ENCODE measurements around the gene TMEM117.
"Not testable (repeated sequence)": the region's sequence is repeated elsewhere in the genome, so short reads cannot be mapped to it uniquely, and the experiment has no call there.

Gene TMEM117

DNA sequence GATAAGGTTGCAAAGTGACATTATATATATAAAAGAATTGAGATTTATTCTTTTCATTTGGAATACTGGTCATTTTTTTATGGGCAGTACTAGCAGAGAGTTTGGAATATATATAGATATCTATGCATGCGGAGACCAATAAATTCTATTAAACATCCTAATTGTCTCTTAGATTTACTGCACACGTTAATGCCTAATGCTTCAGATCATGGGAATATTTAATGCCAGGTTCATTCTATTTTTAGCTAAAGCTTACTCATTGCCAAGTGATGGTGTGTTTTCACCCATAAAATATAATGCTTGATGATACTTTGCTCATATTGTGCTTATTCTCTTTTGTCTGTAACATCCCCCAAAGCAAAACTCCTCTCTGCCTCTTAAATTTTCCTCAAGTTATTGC lies 264.4 kb downstream of the TMEM117 start:
- DNase-seq (ENCODE audit: low read depth) = no peak

DNA sequence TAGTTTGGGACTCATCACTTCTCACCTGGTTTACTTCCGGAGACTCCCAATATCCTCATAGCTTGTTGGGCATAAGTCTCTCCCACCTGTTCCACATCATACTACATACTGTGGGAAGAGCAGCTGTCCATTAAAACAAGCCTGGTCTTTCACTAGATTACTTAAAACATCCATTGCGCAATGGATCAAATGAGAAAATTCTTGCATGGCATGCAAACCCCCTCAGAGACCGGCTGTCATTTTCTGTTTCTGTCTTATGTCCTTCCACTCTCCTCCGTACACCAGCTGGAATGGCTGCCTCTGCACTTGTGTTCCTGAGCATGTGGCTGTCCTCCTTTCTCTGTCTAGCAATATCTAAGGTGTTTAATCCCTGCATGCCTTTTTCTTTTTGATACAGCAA lies 265.6 kb downstream of the TMEM117 start:
- DNase-seq (ENCODE audit: low read depth) = no peak

DNA sequence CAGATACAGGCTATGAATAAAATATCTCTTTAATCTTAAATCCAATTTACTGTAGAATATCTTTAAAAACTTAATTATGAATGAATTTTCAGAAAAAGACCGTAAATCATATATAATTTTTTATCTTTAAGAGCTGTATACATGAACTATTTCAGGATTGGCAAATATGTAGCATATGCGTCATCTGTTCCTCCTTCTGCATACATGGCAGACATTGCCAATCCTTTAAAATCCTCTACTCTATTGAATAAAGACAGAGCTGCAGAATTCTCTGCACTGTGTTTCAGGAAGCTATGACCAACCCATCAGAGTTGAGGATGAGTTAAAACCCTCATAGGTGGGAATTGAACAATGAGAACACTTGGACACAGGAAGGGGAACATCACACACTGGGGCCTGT lies 279.0 kb downstream of the TMEM117 start:
- DNase-seq (ENCODE audit: low read depth) = no peak

DNA sequence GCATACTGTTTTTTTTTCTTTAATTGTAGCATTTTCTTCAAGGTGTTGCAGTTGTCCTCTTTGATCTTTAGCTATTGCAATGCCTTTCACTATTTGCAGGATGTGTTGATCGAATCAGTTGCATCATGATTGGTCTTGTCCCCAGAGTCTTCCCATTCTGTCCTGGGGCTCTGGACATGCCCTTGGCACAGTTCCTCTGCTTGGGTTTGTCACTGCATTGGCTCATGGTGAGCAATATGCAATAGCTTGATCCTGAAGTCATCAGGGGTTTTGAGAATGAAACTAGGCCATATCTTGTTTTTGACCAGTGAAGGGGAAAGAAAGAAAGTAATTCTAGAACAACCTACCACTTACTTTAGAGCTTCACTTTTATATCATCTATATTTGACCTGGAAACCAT lies 281.5 kb downstream of the TMEM117 start:
- DNase-seq (ENCODE audit: low read depth) = no peak

DNA sequence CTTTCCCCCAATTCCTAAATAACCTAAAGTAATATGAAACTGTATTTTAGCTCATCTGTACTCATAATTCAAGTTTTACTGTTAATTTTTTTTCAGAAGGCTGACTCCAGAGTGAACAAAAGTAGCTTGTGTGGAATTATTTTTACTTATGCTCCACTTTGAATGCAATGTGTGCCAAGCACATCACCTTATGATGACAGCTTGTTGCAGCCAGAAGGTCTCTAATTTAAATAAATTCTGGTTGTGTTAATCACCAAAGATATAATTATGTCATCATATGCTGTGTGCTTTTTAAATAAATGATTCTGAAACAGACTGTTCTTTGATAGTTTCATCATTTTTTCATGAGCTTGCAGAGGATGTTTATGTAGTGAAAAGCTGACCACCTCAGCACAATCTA lies 283.1 kb downstream of the TMEM117 start:
- no peak for DNase-seq (ENCODE audit: low read depth)

DNA sequence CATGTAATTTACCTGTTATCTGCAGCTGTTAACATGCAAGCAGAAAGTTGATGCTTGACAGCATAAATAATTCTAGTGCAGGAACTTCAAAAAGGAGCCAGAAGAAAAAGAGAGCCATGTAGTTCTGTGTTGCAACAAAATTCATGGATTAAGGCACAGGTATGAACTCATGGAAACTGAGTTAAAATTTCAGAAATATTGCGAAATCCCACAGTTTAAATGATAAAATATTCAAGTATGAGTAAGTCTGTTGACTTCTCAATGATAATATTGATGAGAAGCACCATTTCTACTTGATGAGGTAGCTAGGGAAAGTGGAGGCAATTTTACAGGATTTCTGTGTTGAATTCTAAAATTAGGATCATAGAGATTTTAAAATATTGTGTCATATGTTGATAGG lies 290.9 kb downstream of the TMEM117 start:
- no peak for DNase-seq (ENCODE audit: low read depth)

DNA sequence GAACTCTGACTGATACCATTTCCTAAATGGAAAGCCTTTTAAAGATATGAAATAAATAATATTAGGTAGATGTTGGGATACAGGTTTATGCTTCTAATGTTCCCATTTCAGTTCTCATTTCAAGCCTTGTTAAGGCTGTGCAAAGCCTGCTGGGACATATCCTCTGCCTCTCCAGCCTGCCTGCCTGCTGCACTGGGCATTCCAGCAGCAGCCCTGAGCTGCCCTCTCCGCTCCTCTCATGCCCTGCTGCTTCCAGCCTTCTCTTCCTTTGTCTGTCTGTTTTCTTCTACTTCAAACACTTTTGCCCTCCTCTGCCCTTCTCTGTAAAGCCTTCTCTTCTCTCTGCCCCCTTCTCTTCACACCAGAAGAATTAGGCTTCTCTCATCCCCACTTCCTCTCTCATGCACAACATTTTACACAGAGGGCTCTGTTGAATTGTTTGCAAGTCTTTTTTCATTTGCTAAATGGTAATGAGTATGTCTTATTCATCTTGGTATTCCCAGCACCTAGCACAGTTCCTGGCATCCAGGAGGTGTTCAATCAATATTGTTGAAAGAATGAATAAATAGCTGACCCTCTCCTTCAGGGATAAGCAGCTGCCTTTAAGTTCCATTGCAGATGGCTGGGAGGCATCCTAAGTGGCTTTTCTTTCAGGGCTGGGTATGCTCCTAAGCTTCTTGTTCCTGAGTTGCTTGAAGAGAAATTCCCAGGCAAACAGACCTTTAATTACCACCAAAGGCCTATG lies 292.3 kb downstream of the TMEM117 start:
- no peak for DNase-seq (ENCODE audit: low read depth)

DNA sequence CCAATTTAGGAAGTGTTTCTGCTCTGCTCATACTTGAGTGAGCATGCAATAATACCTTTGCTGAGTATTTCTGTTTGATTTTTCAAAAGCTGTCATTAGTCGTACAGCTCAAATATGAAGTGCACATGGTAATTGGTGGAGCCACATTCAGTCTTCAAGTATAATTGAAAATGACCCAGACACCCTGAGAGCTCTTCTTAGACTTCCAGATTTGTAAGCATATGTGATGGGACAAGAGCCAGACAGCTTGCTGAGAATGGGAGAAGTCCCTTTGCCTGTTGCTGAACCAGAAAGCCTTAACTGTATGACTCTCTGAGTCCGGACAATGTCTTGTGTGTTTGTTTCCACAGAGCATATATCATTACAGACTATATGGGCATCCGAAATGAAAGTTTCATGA lies 307.3 kb downstream of the TMEM117 start:
- DNase-seq (ENCODE audit: low read depth) = no peak

DNA sequence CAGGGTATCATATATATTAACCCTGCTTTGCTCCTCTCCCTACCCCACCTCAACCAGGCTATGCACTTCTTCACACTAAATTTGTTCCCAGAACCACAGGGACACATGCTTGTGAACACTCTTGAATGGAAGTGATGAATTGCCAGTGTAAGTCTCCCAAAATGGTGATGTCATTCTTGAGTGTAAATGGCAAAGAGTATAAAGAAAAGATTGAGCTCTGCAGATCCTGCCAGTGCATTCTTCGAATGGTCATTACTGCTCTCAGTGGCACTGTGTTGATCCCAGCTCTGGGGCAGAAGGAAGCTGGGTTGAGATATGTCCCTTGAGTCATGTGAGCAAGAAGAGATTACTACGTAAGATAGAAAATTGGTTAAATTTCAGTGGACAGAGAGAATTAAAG lies 313.1 kb downstream of the TMEM117 start:
- no peak for DNase-seq (ENCODE audit: low read depth)

DNA sequence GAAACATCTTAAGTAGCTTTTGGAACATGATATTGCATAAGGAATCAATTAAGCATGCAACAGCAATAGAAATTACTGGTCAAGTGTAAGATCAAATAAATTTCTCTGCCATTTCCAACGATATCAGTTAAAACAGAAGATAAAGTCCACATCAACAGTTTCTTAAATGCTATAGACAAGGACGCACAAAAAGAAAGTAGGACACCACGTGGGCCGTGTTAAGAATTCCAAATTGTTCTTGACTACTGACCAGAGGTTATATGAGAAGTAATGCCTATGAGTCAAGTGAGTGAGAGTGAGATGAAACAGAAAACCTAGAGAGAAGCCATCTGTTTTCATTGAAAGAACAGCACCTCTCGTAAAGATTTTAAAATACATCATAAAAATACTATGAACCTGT lies 318.2 kb downstream of the TMEM117 start:
- DNase-seq (ENCODE audit: low read depth) = no peak

DNA sequence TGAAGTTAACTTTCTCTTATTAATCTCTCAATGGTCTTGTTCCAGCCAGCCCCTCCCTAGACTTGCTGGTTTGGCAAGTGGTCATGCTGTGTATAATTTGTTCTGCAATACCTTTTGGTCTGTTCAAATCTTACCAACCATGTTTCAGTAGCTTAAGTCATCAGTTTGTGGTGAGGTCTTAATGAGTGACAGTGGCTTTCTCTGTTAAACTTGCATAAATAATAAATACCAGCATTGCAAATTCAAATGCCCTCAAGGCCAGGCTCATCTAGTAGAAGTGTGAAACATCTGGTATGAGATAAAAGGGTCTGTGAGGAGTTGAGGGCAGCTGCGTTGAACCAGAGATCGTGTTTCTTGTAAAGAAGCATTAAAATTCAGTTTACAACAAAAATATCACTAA lies 319.5 kb downstream of the TMEM117 start:
- DNase-seq (ENCODE audit: low read depth) = no peak

DNA sequence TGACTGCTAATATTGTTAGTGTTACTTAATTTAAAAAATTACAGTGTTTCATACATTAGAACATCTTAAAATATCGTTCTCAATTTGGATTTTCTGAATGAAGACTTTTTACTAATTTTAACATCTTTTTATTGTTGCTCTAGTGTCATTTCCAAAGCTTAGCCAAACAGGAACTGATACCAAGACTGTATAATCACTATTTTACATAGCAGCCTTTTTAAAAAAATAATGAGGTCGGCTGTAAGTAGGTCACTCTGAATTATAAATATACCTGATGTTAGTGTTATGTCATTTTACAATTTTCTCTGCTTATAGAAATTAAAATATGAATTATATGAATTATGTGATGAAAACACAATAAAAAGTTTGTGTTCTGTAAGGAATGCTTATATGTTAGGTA lies 321.5 kb downstream of the TMEM117 start:
- no peak for DNase-seq (ENCODE audit: low read depth)

DNA sequence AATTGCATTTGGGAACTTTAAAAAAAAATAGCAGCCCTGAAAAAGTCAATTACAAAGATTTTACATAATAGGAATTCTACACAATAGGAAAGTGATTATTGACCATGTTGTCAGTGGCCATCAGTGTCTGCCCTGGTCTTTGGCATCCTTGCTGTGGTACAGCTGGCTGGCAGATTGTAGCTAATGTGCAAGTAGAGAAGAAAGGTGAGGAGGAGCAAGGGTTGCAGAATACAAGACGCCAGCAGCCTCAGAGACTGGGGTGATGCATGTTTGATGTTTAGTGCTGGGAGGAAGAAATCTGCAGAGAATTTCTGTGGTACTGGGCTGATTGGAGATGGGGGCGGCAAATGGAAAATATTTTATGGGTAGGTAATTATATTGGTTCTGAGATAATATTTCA lies 322.9 kb downstream of the TMEM117 start:
- DNase-seq (ENCODE audit: low read depth) = no peak

DNA sequence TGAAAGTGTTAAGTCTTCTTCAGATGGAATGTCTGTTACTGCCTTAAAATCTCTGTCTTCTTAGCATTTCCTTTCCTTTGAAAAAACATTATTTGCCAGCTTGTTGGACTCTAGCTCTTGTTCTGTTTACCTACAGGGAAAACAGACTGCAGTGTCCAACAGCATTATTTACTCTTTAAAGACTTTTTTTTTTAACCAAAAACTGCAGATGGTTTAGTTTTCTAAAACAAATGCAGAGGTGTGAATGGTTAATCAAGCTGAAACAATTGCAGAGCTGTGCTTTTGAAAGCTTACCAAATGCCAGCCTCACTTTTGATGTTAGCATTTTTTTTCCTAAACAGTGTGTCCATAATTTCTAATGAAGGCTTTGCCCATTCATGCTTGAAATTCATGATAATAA lies 323.3 kb downstream of the TMEM117 start:
- no peak for DNase-seq (ENCODE audit: low read depth)

DNA sequence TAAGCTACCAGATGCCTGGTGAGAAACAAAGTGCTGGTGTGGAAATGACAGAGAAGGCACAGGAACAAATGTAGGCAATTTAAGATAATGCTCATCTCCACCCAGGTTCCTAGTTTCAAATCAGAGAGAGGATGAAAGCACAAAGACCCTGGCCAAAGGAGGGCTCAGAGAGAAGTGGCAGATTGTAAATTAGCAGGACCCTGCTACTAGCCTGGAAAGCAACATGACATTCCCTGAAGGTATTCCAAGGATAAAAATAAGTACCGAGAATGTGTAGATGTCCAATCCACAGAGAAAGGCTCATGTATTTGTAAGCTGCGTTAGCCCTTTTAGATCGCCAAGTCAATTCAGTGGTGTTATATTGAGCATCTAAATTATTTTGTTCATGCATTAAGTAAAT lies 324.0 kb downstream of the TMEM117 start:
- DNase-seq (ENCODE audit: low read depth) = no peak

DNA sequence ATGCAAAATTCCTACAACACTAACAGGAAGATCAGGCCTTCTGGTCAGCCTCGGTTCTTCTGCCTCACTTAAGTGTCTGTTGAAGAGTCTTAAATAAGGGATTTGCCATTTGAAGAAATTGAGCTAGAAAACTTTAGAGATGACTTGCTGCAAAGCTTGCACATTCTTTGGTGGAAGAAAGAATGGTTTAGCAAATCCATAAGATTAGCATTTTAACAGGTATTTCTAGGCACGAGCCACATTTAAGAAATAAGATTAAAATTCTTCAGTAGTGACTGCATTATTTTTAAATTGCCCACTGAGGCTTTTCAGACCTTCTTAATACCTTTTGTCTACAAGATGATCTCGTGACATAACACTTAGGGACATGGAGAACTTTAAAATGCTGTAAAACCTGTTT lies 327.1 kb downstream of the TMEM117 start:
- no peak for DNase-seq (ENCODE audit: low read depth)

DNA sequence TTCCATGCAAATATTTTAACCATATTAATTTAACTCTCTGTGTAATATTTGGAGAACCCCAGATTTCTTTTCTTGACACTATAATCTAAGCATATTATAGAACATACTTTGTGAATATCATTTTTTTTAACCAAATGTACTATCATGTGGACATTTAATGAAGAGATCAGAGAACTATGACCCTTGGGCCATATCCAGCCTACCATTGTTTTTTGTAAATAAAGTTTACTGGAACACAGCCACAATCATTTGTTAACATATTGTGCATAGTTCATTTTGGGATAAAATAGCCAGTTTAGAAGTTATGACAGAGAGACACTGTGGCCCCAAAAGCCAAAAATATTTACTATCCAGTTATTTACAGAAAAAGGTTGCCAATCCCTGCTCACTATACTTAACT lies 338.2 kb downstream of the TMEM117 start:
- DNase-seq (ENCODE audit: low read depth) = no peak

DNA sequence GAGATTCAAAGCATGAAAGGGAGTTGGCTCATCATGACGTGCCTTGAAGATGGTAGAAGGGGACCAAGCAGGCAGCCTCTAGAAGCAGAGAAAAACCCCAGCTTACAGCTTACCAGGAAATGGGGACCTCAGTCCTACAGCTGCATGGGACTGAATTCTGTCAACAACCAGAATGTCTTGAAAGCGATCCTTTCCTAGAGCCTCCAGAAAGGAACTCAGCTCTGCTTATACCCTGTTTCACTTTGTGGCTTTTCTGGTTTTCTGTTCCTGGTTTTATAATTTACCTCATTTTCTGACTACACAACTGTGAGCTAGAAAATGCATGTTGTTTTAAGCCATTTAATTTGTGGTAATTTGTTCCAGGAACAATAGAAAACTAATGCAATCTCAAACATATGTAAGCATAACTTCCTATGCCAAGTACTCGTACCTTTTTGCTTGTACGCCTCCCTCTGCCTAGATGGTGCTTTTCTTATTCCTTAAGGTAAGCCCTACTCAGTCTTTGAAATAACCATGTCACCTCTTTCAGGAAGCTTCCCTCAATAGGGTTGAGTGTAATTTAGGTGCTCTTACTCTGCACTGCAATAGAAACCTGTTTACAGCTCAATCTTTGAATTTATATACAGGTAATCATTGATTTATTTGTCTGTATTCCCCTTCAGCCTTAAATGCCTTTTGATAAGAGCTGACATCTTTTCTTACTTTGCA lies 348.8 kb downstream of the TMEM117 start:
- DNase-seq (ENCODE audit: low read depth) = no peak

DNA sequence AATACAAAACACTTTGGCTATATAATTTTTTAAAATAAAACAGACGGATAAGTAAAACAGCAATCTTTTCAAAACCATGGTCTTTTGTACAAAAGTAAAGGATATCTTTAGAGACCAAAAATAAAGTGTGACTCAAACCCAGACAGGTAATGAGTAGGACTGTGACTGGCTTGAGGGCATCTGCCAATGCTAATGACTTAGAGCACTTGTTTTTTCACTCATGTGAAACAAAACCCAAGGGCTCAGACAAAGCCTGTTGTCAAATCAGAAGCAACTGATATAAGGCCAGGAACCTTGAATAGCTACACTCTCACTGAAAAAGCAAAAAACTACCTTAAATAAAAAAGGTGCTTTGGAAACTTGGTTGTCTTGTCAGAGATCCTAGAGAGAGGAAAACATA lies 357.4 kb downstream of the TMEM117 start:
- DNase-seq (ENCODE audit: low read depth) = no peak

DNA sequence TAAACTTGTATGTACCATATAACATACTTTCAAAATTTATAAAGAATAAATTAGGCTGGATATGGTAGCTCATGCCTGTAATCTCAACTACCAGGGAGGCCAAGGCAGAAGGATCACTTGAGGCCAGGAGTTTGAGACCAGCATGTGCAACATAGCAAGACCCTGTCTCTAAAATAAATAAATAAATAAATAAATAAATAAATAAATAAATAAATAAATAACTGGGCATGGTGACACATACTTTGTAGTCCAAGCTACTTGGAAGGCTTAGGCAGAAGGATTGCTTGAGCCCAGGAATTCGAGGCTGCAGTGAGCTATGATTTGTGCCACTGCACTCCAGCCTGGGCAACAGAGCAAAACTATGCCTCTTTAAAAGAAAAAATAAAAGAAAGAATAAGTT lies 359.8 kb downstream of the TMEM117 start:
- not testable (repeated sequence) for DNase-seq (ENCODE audit: low read depth)

DNA sequence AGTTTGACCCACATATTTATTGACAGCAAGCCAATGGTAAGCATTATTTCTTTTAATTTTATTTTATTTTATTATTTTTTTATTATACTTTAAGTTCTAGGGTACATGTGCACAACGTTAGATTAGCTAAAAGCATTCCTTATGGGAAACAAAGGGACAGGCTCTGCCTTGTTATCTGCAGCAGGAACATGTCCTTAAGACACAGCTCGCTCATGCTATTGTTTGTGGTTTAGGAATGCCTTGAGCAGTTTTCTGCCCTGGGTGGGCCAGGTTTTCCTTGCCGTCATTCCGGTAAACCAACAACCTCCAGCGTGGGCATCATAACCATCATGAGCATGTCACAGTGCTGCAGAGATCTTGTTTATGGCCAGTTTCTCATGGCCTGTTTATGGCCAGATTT lies 370.2 kb downstream of the TMEM117 start:
- no peak for DNase-seq (ENCODE audit: low read depth)

DNA sequence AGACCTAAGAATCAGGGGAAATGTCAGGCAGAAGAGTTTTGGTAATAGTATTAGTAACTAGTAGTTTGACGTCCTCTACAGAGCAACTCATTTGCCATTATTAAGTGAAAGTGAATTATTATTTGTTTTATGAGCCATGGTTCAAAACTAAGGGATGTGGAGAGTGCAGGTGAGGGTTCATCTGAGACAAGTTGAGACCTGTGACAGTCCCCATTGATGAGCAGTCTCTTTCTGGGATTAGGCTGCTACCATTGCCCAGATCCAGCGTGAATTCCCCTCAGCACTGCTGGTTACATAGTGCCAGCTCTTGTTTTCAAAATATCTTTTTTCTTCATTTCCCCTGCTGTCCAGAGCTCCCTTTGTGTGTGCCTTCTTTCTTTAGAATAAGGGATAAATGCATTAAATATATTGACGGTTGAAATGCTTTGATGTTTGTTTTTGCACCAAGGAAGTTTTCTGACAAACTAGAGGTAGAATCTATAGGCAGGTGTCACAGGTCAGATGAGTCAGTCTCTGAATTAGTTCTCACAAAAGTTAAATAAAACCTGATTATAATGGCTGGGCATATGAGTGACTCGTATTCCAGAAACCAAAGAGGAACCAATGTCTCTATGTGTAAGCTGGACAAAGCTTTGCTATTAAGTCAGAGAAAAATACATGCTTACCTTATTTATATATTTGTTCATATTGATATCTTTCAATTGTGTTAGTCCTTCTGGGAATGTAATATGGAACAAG lies 381.4 kb downstream of the TMEM117 start:
- DNase-seq (ENCODE audit: low read depth) = no peak

DNA sequence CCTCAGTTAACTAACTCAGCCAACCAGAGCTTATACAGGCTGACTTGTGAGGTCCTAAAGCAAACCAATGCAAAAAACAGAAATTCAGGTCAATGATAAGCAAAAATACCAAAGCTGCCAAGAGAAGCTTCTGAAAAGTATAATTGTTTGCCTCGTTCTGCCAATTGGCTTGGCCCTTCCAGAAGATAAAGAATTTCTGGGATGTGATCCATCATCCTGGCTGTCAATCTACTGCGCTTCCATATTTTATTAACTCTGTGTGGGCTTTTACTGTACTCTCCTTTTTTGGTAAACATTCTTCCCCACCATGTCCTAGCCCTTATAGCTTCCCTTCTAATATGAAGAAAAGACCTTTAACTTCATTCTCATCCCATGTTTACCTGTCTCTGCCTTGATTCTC lies 387.9 kb downstream of the TMEM117 start:
- DNase-seq (ENCODE audit: low read depth) = no peak

All from activated T-cell treated with anti-CD3 and anti-CD28 coated beads for 24 hours (primary cell).